Immature natural killer cell (primary cell): ENCODE results near the gene TCP11. TPM values are rescaled to one million over a fixed set of nuclear protein-coding genes. Genes with fewer than 3 reads are reported as not detected.
"Not testable (repeated sequence)": the region's sequence is repeated elsewhere in the genome, so short reads cannot be mapped to it uniquely, and the experiment has no call there.

Experiments
- DNase-seq, 3 donors: peaks; one replicate each; pipeline ENCODE4 v3.0.0; 2022; ENCODE audit warnings: mixed read lengths in 1 of 3
- H3K27ac Mint-ChIP-seq, 6 donors: one replicate each; pipeline ENCODE4 v1.8.0; 2020; ENCODE audit warnings: mixed read lengths in 6 of 6, mild to moderate bottlenecking in 5 of 6, inconsistent platforms in 4 of 6, moderate library complexity in 3 of 6
- H3K27me3 Mint-ChIP-seq, 3 donors: one replicate each; pipeline ENCODE4 v1.8.0; 2020 to 2021; ENCODE audit warnings: low read depth in 3 of 3, mild to moderate bottlenecking in 3 of 3, mixed read lengths in 3 of 3, moderate library complexity in 3 of 3, inconsistent platforms in 1 of 3
- H3K36me3 Mint-ChIP-seq, 3 donors: one replicate each; pipeline ENCODE4 v1.8.0; 2020; ENCODE audit warnings: mixed read lengths in 3 of 3, inconsistent platforms in 2 of 3, mild to moderate bottlenecking in 2 of 3
- H3K4me1 Mint-ChIP-seq, 2 donors: one replicate each; pipeline ENCODE4 v1.8.0; 2020; ENCODE audit warnings: inconsistent platforms in 2 of 2, mild to moderate bottlenecking in 2 of 2, mixed read lengths in 2 of 2, moderate library complexity in 1 of 2
- H3K4me3 Mint-ChIP-seq, 5 donors: one replicate each; pipeline ENCODE4 v1.8.0; 2020; ENCODE audit warnings: mild to moderate bottlenecking in 5 of 5, mixed read lengths in 5 of 5, inconsistent platforms in 3 of 5, moderate library complexity in 3 of 5
- H3K9me3 Mint-ChIP-seq, 6 donors: one replicate each; pipeline ENCODE4 v1.8.0; 2020; ENCODE audit warnings: mild to moderate bottlenecking in 6 of 6, mixed read lengths in 6 of 6, inconsistent platforms in 4 of 6, moderate library complexity in 3 of 6
- polyA plus RNA-seq, 3 donors: library from polyadenylated mRNA; unstranded; fragments of 300-500 nt; fragmentation: Illumina TruSeq; gene quantifications; one replicate each; pipeline ENCODE4 v1.2.3, GENCODE V29; 2021

Gene TCP11
- polyA plus RNA-seq, 3 donors from 2014 or later = not detected

DNA sequence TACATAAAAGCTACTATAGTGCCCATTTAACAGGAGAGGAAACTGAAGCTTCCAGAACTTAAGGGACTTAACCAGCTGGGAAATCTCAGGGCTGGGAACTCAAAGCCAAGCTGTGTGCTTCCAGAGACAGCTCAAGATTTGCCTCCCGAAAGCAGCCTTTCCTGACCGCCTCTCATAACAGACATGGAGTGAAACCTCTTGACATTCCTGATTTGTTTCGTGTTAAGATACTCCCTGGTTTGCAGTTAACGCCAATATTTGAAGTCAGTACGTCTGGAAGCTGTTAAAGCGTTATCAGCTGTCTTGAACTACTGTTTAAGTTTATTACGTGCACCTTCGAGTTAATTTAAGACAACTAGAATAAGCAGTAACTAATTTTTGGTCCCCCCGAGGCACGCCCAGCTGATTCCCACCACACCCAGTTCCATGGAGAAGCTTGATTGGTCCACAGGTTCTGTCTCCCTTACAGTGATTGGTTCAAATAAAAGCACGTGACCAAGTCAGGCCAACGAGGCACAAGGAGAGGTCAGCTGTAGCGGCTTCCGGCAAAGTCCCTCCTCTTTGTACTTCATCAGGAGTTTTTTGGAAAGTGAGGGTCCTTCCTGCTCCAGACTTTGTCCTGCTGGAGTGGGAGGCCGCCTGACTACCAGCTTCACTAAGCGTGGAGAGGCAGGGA, 8.9 kb upstream of the TCP11 start:
- H3K27me3 Mint-ChIP-seq = peaks cover 0 to 2% (median under 1%) of the 10 kb centered on the region in 3 donors
- no peaks in the 10 kb centered on the region for H3K9me3 Mint-ChIP-seq
- DNase-seq = no peak
- H3K4me1 Mint-ChIP-seq = no peaks in the 10 kb centered on the region
- H3K4me3 Mint-ChIP-seq = no peak overlapping the region
- no peaks in the 10 kb centered on the region for H3K36me3 Mint-ChIP-seq
- no peak overlapping the region for H3K27ac Mint-ChIP-seq

DNA sequence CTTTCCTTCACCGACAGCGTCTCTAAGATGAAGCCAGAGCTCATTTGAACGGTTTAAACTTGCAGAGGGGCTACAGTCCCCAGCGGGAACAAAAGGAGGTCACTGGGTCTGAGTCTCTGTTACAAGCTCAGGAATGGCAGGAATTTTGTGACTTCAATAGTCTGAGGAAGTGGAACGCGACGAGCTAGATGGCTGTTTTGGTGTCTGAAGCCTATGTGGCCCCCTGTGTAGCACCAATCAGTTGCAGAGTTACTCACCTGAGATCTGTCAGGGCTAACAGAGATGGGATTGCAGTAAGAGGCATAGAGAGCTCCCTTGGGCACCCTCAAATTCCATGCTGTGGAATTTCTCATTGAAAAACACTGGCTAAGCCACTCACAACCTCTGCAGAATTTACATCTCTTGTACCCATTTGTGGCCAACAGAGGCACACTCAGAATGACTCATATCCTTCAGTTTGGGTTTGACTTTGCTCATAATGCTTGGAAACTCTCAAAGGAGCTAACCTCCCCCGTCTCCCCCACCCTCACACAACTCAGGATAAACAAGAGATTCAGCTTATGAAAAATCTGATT, 7.1 kb upstream of the TCP11 start:
- DNase-seq = no peak
- no peak overlapping the region for H3K27ac Mint-ChIP-seq
- no peaks in the 10 kb centered on the region for H3K36me3 Mint-ChIP-seq
- H3K9me3 Mint-ChIP-seq = no peaks in the 10 kb centered on the region
- H3K4me1 Mint-ChIP-seq = no peaks in the 10 kb centered on the region
- no peak overlapping the region for H3K4me3 Mint-ChIP-seq
- peaks cover 0 to 2% (median 0%) of the 10 kb centered on the region in 3 donors for H3K27me3 Mint-ChIP-seq

DNA sequence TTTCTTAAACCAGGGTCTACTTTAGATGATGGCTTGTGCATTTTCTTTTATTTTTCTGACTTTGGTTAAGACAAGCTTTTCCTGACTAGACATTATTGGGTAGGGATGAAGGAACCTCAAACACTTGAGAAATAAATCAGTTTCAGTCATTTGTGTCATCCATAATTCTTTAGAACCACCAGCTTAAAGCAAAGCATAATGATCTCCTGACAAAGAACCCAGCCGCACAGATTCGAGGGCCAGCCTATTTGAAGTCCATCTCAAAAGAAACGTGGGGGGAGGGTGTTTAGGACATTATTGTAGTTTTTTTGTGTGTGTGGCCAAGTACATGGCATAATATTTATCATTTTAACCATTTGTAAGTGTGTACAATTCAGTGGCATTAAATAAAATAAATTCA, 6.3 kb upstream of the TCP11 start:
- Mint-ChIP-seq H3K9me3 (no peaks in the 10 kb centered on the region), H3K27me3 (peaks cover 0 to 2% (median 1%) of the 10 kb centered on the region in 3 donors), H3K4me3 (no peak overlapping the region), H3K4me1 (no peaks in the 10 kb centered on the region), H3K27ac (peak overlapping the region in 1 of 6 donors; percentile 23), H3K36me3 (no peaks in the 10 kb centered on the region)
- no peak for DNase-seq

DNA sequence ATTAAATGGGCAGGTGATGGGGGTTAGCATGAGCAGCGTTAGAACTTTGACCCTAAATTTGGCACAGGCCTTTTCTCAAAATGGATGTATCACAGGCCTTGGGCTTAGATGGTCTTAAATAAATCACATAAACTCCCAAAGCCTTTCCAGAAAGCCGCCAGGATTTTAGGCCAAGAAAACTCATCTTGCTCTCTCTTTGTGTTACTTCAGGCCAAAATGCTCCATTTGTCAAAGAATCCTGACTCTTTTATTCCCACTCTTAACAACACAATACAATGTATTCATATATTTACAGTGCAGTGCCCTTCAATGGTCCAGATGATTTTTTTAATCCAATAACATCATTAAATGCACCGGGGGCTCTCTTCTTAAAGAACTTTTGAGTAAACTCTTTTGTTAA, 5.9 kb upstream of the TCP11 start:
- Mint-ChIP-seq H3K36me3 (no peaks in the 10 kb centered on the region), H3K4me1 (no peaks in the 10 kb centered on the region), H3K27me3 (peaks cover 0 to 2% (median 1%) of the 10 kb centered on the region in 3 donors), H3K4me3 (no peak overlapping the region), H3K27ac (no peak overlapping the region), H3K9me3 (no peaks in the 10 kb centered on the region)
- no peak for DNase-seq

DNA sequence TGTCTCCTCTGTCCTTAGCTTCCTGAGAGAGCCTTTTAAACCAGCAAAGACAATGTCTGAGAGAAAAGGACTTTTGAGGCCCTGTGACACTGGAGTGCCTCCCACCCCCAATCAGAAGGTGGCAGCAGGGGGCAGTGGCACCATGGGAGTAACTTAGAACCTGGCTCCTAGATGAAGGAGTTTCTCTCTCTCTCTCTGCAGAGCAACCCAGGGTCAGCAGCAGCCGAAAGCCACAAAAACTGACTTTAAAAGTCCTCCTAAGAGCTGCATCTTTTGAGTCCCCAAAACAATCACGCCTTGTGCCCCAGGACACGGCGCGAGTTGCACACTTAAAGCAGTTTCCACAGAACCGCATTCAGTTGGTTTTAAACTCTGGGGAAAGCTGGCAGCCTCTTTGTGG, 5.3 kb upstream of the TCP11 start:
- peak; percentile 5 to 33 (median 8) for DNase-seq
- peaks cover 0 to 2% of the 10 kb centered on the region in 2 donors for H3K4me1 Mint-ChIP-seq
- no peak overlapping the region for H3K27ac Mint-ChIP-seq

DNA sequence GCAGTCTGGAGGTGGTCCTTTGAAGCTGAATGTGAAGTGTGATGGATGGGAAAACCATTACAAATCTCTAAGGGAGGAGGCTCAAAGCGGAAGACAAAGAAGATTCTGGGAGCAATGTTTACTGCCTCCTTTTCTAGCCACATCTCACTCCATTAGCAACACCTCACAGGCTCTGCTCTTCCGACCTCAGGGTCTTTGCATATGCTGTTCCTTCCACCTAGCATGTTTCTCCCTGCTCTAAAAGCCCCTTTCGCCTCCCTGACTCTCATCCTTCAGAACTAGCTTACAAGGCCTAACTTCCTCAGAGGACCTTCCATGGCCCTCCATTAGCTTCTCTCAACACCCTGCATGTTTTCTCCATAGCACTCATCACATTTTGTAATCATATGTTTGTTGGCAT, 4.6 kb upstream of the TCP11 start:
- H3K27me3 Mint-ChIP-seq = peaks cover 0 to 6% (median 4%) of the 10 kb centered on the region in 3 donors
- no peaks in the 10 kb centered on the region for H3K9me3 Mint-ChIP-seq
- H3K27ac Mint-ChIP-seq = no peak overlapping the region
- H3K4me3 Mint-ChIP-seq = no peak overlapping the region
- no peak for DNase-seq
- H3K36me3 Mint-ChIP-seq = no peaks in the 10 kb centered on the region
- H3K4me1 Mint-ChIP-seq = peaks cover 1 to 3% of the 10 kb centered on the region in 2 donors

More for the DNA sequence above, 5.3 kb upstream of the TCP11 start:
- no peak overlapping the region for H3K4me3 Mint-ChIP-seq
- no peaks in the 10 kb centered on the region for H3K9me3 Mint-ChIP-seq
- no peaks in the 10 kb centered on the region for H3K36me3 Mint-ChIP-seq
- H3K27me3 Mint-ChIP-seq = peaks cover 0 to 6% (median 5%) of the 10 kb centered on the region in 3 donors

DNA sequence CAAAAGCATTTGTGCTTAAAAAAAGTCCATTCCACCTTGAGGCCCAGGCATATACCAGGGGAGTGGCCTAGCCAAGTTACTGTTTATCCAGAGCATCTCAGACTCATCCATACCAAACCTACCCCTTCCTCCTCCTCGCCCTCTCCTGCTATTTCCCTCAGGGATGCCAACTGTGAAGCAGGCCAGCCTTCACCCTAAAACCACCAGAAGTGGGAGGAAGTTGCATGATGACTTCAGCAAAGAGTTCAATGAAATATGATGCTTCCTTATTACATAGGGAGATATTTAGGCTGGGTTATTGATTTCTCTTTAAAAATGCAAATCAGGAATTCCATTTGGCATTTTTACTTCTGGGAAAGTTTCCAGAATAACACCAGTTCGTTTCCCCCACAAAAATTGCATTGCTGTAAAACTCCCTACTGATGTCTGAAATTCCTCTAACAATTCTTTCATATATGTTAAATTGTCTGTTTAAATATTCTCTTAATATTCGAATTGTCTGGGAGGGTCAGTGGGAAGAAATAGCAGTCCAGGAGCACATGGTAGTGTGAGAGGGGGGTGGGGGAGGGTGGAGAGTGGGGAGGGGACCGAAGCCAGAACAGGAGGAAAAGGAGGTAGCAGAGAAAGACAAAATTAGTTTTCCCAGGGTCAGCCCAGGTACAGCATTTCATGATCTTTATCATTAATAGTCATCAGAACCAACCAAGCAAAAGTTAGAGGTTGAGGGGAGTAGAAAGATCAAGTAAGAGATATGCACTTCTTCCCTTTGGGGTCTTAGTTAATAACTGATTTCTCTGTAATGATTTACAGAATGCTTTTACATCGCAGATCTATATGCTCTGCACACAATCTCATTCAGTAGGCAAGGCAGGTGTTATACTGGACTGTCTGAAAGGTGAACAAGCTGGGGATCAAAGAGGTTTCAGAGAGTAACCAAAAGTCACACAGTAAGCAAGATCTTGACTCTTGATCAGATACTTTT, 1.7 kb upstream of the TCP11 start:
- no peak for DNase-seq
- Mint-ChIP-seq H3K4me1 (peaks cover 11% of the 10 kb centered on the region in 2 donors), H3K4me3 (peak overlapping the region in 1 of 5 donors; percentile 65), H3K27ac (peak overlapping the region in 2 of 6 donors; percentile 5 to 58), H3K36me3 (no peaks in the 10 kb centered on the region), H3K27me3 (peaks cover 2 to 14% (median 10%) of the 10 kb centered on the region in 3 donors), H3K9me3 (no peaks in the 10 kb centered on the region)

DNA sequence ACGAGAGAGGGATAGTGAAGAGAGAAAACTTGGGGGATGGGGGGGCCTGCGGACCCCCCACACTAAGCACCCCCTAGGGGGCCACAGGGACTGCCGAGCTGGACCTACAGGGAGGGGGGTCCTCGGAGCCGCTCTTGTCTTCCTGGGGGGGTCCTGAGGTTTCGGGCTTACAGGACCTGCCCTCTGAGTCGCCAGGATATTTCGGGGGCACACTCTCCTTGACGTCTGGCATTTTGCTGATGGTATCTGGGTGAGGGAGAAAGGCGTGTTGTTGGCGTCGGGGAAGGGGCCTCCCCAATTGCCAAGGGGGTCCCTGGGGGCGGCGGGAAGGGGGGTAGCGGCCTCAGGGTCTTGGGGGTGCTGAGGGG, 516 bp downstream of the TCP11 start:
- no peaks in the 10 kb centered on the region for H3K9me3 Mint-ChIP-seq
- peak overlapping the region in 4 of 5 donors; percentile 61 to 86 (median 67) for H3K4me3 Mint-ChIP-seq
- no peak for DNase-seq
- peak overlapping the region in 3 of 6 donors; percentile 6 to 77 (median 49) for H3K27ac Mint-ChIP-seq
- H3K36me3 Mint-ChIP-seq = no peaks in the 10 kb centered on the region
- H3K27me3 Mint-ChIP-seq = peaks cover 2 to 14% (median 10%) of the 10 kb centered on the region in 3 donors
- peaks cover 11% of the 10 kb centered on the region in 2 donors for H3K4me1 Mint-ChIP-seq

DNA sequence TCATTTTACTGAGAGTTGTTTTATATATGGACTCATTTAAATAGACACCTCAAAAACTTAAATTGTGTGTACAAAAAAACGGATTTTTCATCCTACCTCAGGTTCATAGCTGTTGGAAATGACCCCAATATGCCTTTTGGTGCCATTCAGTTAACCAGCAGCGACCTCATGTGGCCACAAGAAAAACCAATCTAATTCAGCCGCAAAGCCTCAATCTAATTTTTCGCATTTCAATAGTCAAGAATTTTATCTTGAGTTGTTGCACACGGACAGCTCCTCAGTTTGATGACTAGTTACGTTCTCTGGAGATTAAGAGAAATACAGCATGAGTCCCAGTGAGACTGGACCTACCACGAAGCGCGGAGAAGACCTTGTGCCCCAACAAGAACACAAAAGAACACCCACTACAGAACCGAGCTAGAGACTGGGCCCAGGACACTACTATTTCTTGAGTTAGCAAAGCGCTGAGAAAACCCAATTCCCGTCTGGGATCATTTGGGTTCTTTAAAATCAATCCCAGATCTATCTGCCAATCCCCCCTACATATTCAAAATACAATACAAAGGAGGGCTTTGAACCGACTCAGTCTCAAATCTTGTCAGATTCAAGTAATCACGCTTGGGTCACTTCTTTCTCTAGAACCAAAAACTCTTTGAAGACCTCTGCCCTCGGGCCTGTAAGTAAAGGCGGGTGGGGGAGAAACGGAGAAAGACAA, 1.1 kb downstream of the TCP11 start:
- H3K27ac Mint-ChIP-seq = peak overlapping the region; percentile 5 to 77 (median 33)
- H3K4me1 Mint-ChIP-seq = peaks cover 11% of the 10 kb centered on the region in 2 donors
- peaks cover 2 to 14% (median 10%) of the 10 kb centered on the region in 3 donors for H3K27me3 Mint-ChIP-seq
- peak; percentile 34 to 46 (median 41) for DNase-seq
- no peaks in the 10 kb centered on the region for H3K36me3 Mint-ChIP-seq
- H3K4me3 Mint-ChIP-seq = peak overlapping the region; percentile 2 to 86 (median 64)
- H3K9me3 Mint-ChIP-seq = no peaks in the 10 kb centered on the region

DNA sequence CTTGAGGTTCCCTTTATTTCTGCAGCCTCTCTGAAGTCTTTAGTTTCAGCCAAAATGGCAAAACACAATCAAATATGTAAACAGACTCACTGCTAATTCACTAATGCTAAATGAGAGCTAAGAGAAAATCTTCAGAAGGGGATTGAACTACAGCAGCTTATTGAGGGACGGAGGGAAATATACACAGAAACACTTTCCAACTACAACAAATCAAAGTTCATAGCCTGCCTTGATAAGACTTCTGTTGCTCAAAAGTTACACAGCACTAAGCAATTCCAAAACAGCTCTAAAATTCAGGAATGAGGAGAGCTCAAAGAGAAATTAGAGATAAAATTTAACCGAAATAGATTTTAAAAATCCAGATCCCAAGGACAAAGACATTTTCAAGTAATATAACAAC, 1.7 kb downstream of the TCP11 start:
- Mint-ChIP-seq H3K4me1 (peaks cover 11% of the 10 kb centered on the region in 2 donors), H3K9me3 (no peaks in the 10 kb centered on the region)

DNA sequence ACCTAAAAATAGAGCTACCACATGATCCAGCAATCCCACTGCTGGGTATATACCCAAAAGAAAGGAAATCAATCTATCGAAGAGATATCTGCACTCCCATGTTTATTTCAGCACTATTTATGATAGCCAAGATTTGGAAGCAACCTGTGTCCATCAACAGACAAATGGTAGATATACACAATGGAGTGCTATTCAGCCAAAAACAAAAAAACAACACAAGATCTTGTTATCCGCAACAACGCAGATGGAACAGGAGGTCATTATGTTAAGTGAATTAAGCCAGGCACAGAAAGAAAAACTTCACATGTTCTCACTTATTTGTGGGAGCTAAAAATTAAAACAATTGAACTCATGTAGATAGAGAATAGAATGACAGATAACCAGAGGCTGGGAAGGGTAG, 2.9 kb downstream of the TCP11 start:
- not testable (repeated sequence) for DNase-seq, H3K27ac Mint-ChIP-seq, H3K36me3 Mint-ChIP-seq, H3K4me3 Mint-ChIP-seq, H3K9me3 Mint-ChIP-seq
- Mint-ChIP-seq H3K27me3 (peaks cover 2 to 14% (median 10%) of the 10 kb centered on the region in 3 donors), H3K4me1 (peaks cover 11% of the 10 kb centered on the region in 2 donors)

More for the DNA sequence above, 1.7 kb downstream of the TCP11 start:
- Mint-ChIP-seq H3K27ac (no peak overlapping the region), H3K36me3 (no peaks in the 10 kb centered on the region), H3K4me3 (no peak overlapping the region), H3K27me3 (peaks cover 2 to 14% (median 10%) of the 10 kb centered on the region in 3 donors)
- DNase-seq = no peak

DNA sequence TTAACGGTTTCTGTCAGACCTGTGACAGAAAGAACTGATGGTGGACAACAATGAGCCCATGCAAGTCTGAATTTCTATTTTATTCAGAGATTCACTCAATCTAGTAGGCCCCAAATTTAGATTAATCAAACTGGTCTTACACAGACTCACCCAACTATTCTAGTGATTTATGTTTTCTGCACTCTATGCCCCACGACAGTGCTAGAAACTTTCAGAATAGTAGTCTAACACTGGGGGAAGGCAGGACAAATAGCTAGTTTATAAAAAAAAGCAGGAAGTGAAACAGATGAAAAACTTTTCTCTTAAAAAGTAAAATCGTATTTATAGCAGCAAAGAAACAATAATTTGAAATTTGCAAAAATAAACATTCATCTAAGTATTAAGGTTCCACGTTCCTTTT, 5.0 kb downstream of the TCP11 start:
- Mint-ChIP-seq H3K9me3 (no peaks in the 10 kb centered on the region), H3K36me3 (no peaks in the 10 kb centered on the region), H3K4me3 (no peak overlapping the region), H3K4me1 (peaks cover 10 to 11% of the 10 kb centered on the region in 2 donors), H3K27ac (no peak overlapping the region), H3K27me3 (peaks cover 2 to 11% (median 6%) of the 10 kb centered on the region in 3 donors)
- no peak for DNase-seq

DNA sequence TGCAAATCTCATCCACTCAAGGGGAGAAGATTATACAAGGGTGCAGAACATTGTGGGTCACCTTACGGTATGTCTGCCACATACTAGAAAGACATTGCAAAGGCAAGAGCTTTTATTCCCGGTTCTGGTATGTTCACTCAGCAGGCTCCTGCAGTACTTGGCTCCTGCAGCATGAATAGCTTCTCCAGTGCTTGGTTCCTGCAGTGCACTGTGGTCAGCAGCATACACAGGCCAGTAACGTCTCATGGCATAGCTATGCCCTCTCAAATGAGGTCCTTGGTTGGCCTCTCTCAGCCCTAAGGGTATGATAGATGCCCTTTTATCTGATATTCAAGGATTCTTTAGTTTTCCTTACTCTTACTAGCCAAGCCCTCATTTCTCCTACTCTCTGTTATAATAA, 12.6 kb downstream of the TCP11 start:
- H3K9me3 Mint-ChIP-seq = no peaks in the 10 kb centered on the region
- H3K27me3 Mint-ChIP-seq = peaks cover 2 to 3% (median 2%) of the 10 kb centered on the region in 3 donors

More for the DNA sequence above, 12.6 kb downstream of the TCP11 start:
- Mint-ChIP-seq H3K4me3 (no peak overlapping the region), H3K4me1 (no peaks in the 10 kb centered on the region), H3K36me3 (no peaks in the 10 kb centered on the region), H3K27ac (no peak overlapping the region)
- no peak for DNase-seq
